Mesodermal cell (in vitro differentiated cells): Measurements from ENCODE around the gene CHD1L.
"Not testable (repeated sequence)": the region's sequence is repeated elsewhere in the genome, so short reads cannot be mapped to it uniquely, and the experiment has no call there.

ENCODE experiments used
- H3K27ac ChIP-seq: 2 replicates; pipeline ENCODE4 v1.7.0; 2013; ENCODE audit warnings: mild to moderate bottlenecking, low read depth, low read length, moderate library complexity; ENCODE audit not compliant: severe bottlenecking
- H3K36me3 ChIP-seq: 2 replicates; pipeline ENCODE4 v1.7.1; 2013; ENCODE audit warnings: mild to moderate bottlenecking, low read length, moderate library complexity; ENCODE audit not compliant: control insufficient read depth, insufficient read depth
- H3K4me1 ChIP-seq: one replicate; pipeline ENCODE4 v1.7.1; 2013; ENCODE audit warnings: mild to moderate bottlenecking, low read length; ENCODE audit not compliant: insufficient read depth, control insufficient read depth, poor library complexity, severe bottlenecking
- H3K4me3 ChIP-seq: 2 replicates; pipeline ENCODE4 v1.7.0; 2013; ENCODE audit warnings: low read length, control low read depth, mild to moderate bottlenecking; ENCODE audit not compliant: insufficient read depth, poor library complexity, severe bottlenecking; ENCODE audit errors: extremely low read depth
- H3K9me3 ChIP-seq: 2 replicates; pipeline ENCODE4 v1.7.1; 2013; ENCODE audit warnings: mild to moderate bottlenecking, low read length, moderate library complexity; ENCODE audit not compliant: control insufficient read depth
- WGBS, 2 experiments: methylation state at CpG; one replicate each; pipeline ENCODE4 v1.1.5; 2013; ENCODE audit warnings: missing lambda C conversion rate in 2 of 2; ENCODE audit not compliant: insufficient coverage in 2 of 2; 5-methylcytosine and 5-hydroxymethylcytosine counted together

Gene CHD1L

GRCh38 chr1:147233903-147234302 is 8.6 kb upstream of the CHD1L start:
- H3K4me3 ChIP-seq, H3K27ac ChIP-seq, H3K4me1 ChIP-seq, H3K36me3 ChIP-seq: not testable (repeated sequence)
- 95 to 97% methylated on average over 3 to 4 of the region's 8 CpGs for WGBS, 2 experiments
- peaks cover 12% of the 10 kb centered on the region for H3K9me3 ChIP-seq

- no peaks in the 10 kb centered on the region for H3K4me1 ChIP-seq
- 80% methylated on average over 1 of the region's 1 CpG; no CpG with 5 or more reads in 1 of the 2 experiments for WGBS, 2 experiments
- no peaks in the 10 kb centered on the region for H3K36me3 ChIP-seq
- H3K27ac ChIP-seq: no peak overlapping the region
- no peak overlapping the region for H3K4me3 ChIP-seq
- H3K9me3 ChIP-seq: peaks cover 12% of the 10 kb centered on the region
Observed at GRCh38 chr1:147235822-147236221, 6.7 kb upstream of the CHD1L start.

GRCh38 chr1:147236448-147236847 is 6.0 kb upstream of the CHD1L start:
- 88 to 100% methylated on average over 1 to 2 of the region's 2 CpGs for WGBS, 2 experiments
- Histone ChIP-seq H3K4me1 (no peaks in the 10 kb centered on the region), H3K36me3 (no peaks in the 10 kb centered on the region), H3K9me3 (peaks cover 12% of the 10 kb centered on the region), H3K27ac (no peak overlapping the region), H3K4me3 (no peak overlapping the region)

- Histone ChIP-seq H3K4me1 (no peaks in the 10 kb centered on the region), H3K4me3 (no peak overlapping the region), H3K36me3 (no peaks in the 10 kb centered on the region), H3K9me3 (peaks cover 12% of the 10 kb centered on the region), H3K27ac (no peak overlapping the region)
- 65 to 81% methylated on average over 2 to 3 of the region's 3 CpGs for WGBS, 2 experiments
Observed at GRCh38 chr1:147236959-147237791, 5.3 kb upstream of the CHD1L start.

GRCh38 chr1:147238053-147238902 is 4.2 kb upstream of the CHD1L start:
- no peak overlapping the region for H3K4me3 ChIP-seq
- H3K4me1 ChIP-seq: no peaks in the 10 kb centered on the region
- H3K36me3 ChIP-seq: no peaks in the 10 kb centered on the region
- H3K27ac ChIP-seq: no peak overlapping the region
- peaks cover 12% of the 10 kb centered on the region for H3K9me3 ChIP-seq
- 73 to 80% methylated on average over 2 of the region's 3 CpGs for WGBS, 2 experiments

- Histone ChIP-seq H3K9me3 (peaks cover 12% of the 10 kb centered on the region), H3K4me3 (no peak overlapping the region), H3K4me1 (no peaks in the 10 kb centered on the region), H3K27ac (no peak overlapping the region), H3K36me3 (no peaks in the 10 kb centered on the region)
- 87 to 92% methylated on average over 11 of the region's 11 CpGs for whole genome bisulfite sequencing, 2 experiments
Observed at GRCh38 chr1:147238925-147239820, 3.3 kb upstream of the CHD1L start.

GRCh38 chr1:147240131-147240721 is 2.3 kb upstream of the CHD1L start:
- H3K27ac ChIP-seq: not testable (repeated sequence)
- WGBS, 2 experiments: 64 to 83% methylated on average over 1 to 2 of the region's 5 CpGs

GRCh38 chr1:147241934-147242448 is 493 bp upstream of the CHD1L start:
- Histone ChIP-seq H3K36me3 (peaks cover 8% of the 10 kb centered on the region), H3K4me1 (peaks cover 5% of the 10 kb centered on the region), H3K9me3 (no peaks in the 10 kb centered on the region), H3K27ac (no peak overlapping the region), H3K4me3 (peak overlapping the region; percentile 94)
- 57 to 80% methylated on average over 5 to 9 of the region's 9 CpGs for WGBS, 2 experiments

More at GRCh38 chr1:147240131-147240721, 2.3 kb upstream of the CHD1L start:
- H3K36me3 ChIP-seq, H3K4me1 ChIP-seq, H3K4me3 ChIP-seq: not testable (repeated sequence)
- peaks cover 12% of the 10 kb centered on the region for H3K9me3 ChIP-seq

GRCh38 chr1:147243228-147243685 is 773 bp downstream of the CHD1L start:
- no peak overlapping the region for H3K27ac ChIP-seq
- H3K9me3 ChIP-seq: no peaks in the 10 kb centered on the region
- H3K36me3 ChIP-seq: peaks cover 8% of the 10 kb centered on the region
- H3K4me3 ChIP-seq: peak overlapping the region; percentile 94
- WGBS, 2 experiments: 0 to 1% methylated on average over 16 to 20 of the region's 30 CpGs
- H3K4me1 ChIP-seq: peaks cover 12% of the 10 kb centered on the region
